Measurements from ENCODE around the gene SLC7A1. TPM values are rescaled to one million over a fixed set of nuclear protein-coding genes. Genes with fewer than 3 reads are reported as not detected.

SLC7A1 gene
- total and polyA plus RNA-seq, 2 donors (not counting 1 experiment from before 2014, with no cell fraction given), result 15.4 to 26.6 TPM

DNA sequence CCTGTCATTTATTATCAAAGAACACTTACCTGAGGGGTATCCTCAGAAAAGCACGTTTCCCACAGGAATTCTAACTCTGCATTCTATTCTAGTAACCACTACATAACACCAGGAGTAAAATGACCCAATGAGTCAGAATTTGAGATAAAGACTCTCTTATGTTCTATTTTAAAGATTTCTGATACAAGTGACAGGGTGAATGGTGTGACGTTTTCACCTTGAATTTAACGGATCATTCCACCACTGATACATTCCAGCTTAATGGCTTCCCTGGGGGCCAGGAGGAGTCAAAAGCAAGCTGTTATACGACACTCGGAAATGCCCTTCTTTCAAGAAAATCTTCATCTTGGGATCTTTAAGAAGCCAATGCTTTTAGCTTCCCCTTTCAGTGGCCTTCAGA lies 55.2 kb downstream of the SLC7A1 start:
- peaks cover 15% of the 10 kb centered on the region for H3K79me2 ChIP-seq (ENCODE audit: control insufficient read depth, insufficient read depth, low read length)
- no peaks in the 10 kb centered on the region for H3K4me1 ChIP-seq (ENCODE audit: control insufficient read depth, extremely low read depth, insufficient read depth, low read length)
- H4K20me1 ChIP-seq (ENCODE audit: control insufficient read depth, extremely low read depth, insufficient read depth, low read length), result no peaks in the 10 kb centered on the region
- H2AFZ ChIP-seq (ENCODE audit: low read length), result no peak overlapping the region
- no peak overlapping the region for H3K9ac ChIP-seq (ENCODE audit: insufficient read depth, low read length)
- H3K9me3 ChIP-seq (ENCODE audit: control insufficient read depth, insufficient read depth, low read depth, low read length), result no peaks in the 10 kb centered on the region
- DNase-seq (ENCODE audit: low read depth in 2 of 2), result peak in 1 of 2 donors; percentile 61
- H3K4me3 ChIP-seq (replicated peaks in 1 of 4; ENCODE audit: control extremely low read depth in 1 of 4, insufficient read depth in 1 of 4, low read depth in 3 of 4, low read length in 4 of 4), result no peak overlapping the region
- H3K27me3 ChIP-seq (ENCODE audit: control insufficient read depth, insufficient read depth, low read length), result no peaks in the 10 kb centered on the region
- no peak overlapping the region for H3K4me2 ChIP-seq (ENCODE audit: extremely low read depth, insufficient read depth, low read length)
- peaks cover 5% of the 10 kb centered on the region for H3K36me3 ChIP-seq (ENCODE audit: control insufficient read depth, insufficient read depth, low read length)
- no peak for TF ChIP-seq CTCF (conservative IDR thresholded peaks at IDR 0.05 in 1 of 2, IDR thresholded peaks at IDR 0.05 in 1 of 2; ENCODE audit: low read depth in 1 of 2, low read length in 2 of 2)
- no peak for TF ChIP-seq EZH2 (IDR thresholded peaks at IDR 0.05; ENCODE audit: low read length, missing control alignments)
- no peak overlapping the region for H3K27ac ChIP-seq (ENCODE audit: insufficient read depth, low read length)

DNA sequence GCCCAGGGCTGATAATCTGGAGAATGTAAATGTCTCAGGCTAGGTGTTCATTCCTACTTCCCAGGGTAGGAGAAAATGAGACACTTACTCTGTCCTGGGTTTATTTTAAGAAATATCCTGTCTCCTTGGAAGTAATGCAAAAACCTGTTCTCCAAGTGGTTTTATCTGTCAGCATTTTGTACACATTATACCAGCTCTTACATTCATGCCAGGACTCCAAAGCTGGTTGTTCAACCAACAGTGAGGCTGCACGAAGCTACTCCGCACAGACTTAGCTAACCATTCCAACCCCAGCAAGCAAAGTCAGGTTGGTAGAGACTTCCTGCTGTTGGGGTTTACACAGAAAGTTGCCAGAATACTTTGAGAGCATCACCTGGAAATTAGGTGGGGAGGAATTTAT lies 55.6 kb downstream of the SLC7A1 start:
- TF ChIP-seq EZH2 (IDR thresholded peaks at IDR 0.05; ENCODE audit: low read length, missing control alignments) (no peak), CTCF (conservative IDR thresholded peaks at IDR 0.05 in 1 of 2, IDR thresholded peaks at IDR 0.05 in 1 of 2; ENCODE audit: low read depth in 1 of 2, low read length in 2 of 2) (no peak)
- peaks cover 14% of the 10 kb centered on the region for H3K79me2 ChIP-seq (ENCODE audit: control insufficient read depth, insufficient read depth, low read length)
- peaks cover 5% of the 10 kb centered on the region for H3K36me3 ChIP-seq (ENCODE audit: control insufficient read depth, insufficient read depth, low read length)
- no peak overlapping the region for H2AFZ ChIP-seq (ENCODE audit: low read length)
- no peak for DNase-seq (ENCODE audit: low read depth in 2 of 2)
- no peak overlapping the region for H3K27ac ChIP-seq (ENCODE audit: insufficient read depth, low read length)
- no peak overlapping the region for H3K4me3 ChIP-seq (replicated peaks in 1 of 4; ENCODE audit: control extremely low read depth in 1 of 4, insufficient read depth in 1 of 4, low read depth in 3 of 4, low read length in 4 of 4)
- H4K20me1 ChIP-seq (ENCODE audit: control insufficient read depth, extremely low read depth, insufficient read depth, low read length), result no peaks in the 10 kb centered on the region
- no peaks in the 10 kb centered on the region for H3K4me1 ChIP-seq (ENCODE audit: control insufficient read depth, extremely low read depth, insufficient read depth, low read length)
- no peak overlapping the region for H3K9ac ChIP-seq (ENCODE audit: insufficient read depth, low read length)
- H3K9me3 ChIP-seq (ENCODE audit: control insufficient read depth, insufficient read depth, low read depth, low read length), result no peaks in the 10 kb centered on the region
- H3K4me2 ChIP-seq (ENCODE audit: extremely low read depth, insufficient read depth, low read length), result no peak overlapping the region
- no peaks in the 10 kb centered on the region for H3K27me3 ChIP-seq (ENCODE audit: control insufficient read depth, insufficient read depth, low read length)

DNA sequence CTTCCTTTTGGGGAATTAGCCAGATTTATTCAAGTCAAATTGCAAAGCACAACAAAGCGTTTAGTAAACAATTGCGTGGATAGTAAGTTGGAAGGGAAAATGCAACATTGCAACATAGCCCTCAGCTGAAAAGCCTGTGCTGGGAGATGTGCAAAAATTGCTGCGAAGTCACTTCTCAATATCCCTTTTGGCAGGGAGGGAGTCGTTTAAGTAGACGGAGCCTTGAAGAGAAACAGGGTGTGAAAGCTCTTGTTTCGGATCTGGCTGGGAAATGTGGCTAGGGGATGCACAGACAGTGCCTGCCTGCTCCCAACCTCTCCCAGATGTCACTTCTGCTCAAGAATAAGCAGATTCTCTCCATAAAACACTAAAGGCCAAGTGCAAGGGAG lies 56.8 kb downstream of the SLC7A1 start:
- no peaks in the 10 kb centered on the region for H4K20me1 ChIP-seq (ENCODE audit: control insufficient read depth, extremely low read depth, insufficient read depth, low read length)
- no peak overlapping the region for H3K4me3 ChIP-seq (replicated peaks in 1 of 4; ENCODE audit: control extremely low read depth in 1 of 4, insufficient read depth in 1 of 4, low read depth in 3 of 4, low read length in 4 of 4)
- peak in 1 of 2 donors; percentile 34 for DNase-seq (ENCODE audit: low read depth in 2 of 2)
- H3K9ac ChIP-seq (ENCODE audit: insufficient read depth, low read length), result no peak overlapping the region
- peaks cover 10% of the 10 kb centered on the region for H3K79me2 ChIP-seq (ENCODE audit: control insufficient read depth, insufficient read depth, low read length)
- no peak overlapping the region for H3K4me2 ChIP-seq (ENCODE audit: extremely low read depth, insufficient read depth, low read length)
- no peak overlapping the region for H2AFZ ChIP-seq (ENCODE audit: low read length)
- H3K27me3 ChIP-seq (ENCODE audit: control insufficient read depth, insufficient read depth, low read length), result no peaks in the 10 kb centered on the region
- TF ChIP-seq EZH2 (IDR thresholded peaks at IDR 0.05; ENCODE audit: low read length, missing control alignments), result no peak
- TF ChIP-seq CTCF (conservative IDR thresholded peaks at IDR 0.05 in 1 of 2, IDR thresholded peaks at IDR 0.05 in 1 of 2; ENCODE audit: low read depth in 1 of 2, low read length in 2 of 2), result no peak
- no peak overlapping the region for H3K27ac ChIP-seq (ENCODE audit: insufficient read depth, low read length)
- no peaks in the 10 kb centered on the region for H3K4me1 ChIP-seq (ENCODE audit: control insufficient read depth, extremely low read depth, insufficient read depth, low read length)
- no peaks in the 10 kb centered on the region for H3K9me3 ChIP-seq (ENCODE audit: control insufficient read depth, insufficient read depth, low read depth, low read length)
- H3K36me3 ChIP-seq (ENCODE audit: control insufficient read depth, insufficient read depth, low read length), result peaks cover 5% of the 10 kb centered on the region

All from fibroblast of lung (primary cell).